Measurements from ENCODE around the gene AXDND1. TPM values are rescaled to one million over a fixed set of nuclear protein-coding genes. Genes with fewer than 3 reads are reported as not detected.

AXDND1 gene
- polyA plus RNA-seq, 1 donor (not counting 4 experiments of a cell fraction or from before 2014, with no cell fraction given): 0.04 TPM

DNA sequence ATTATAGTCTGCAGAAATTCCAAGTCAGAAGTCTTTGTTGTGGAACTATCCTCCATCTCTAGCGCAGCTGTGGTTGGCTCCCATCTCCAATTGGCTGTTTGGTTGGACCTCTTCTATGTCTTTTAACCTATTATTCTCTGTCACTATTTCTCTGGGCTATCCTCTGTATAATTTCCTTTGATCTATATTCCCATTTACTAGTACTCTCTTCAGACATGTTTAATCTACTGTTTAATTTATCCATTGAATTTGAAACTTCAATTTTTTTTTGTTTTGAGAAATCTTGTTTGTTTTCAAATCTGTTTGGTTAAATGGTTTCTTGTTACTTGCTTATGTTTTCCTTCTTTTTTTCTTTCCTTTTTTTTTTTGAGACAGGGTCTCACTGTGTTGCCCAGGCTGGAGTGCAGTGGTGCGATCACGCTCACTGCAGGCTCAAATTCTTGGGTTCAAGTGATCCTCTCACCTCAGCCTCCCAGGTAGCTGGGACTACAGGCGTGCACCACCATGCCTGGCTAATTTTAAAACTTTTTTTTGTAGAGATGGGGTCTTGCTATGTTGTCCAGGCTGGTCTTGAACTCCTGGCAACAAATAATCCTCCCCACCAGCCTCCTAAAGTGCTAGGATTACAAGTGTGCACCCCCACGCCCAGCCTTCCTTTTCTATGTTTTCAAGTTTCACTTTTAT, 44.1 kb upstream of the AXDND1 start:
- TF ChIP-seq, protein P1, sequence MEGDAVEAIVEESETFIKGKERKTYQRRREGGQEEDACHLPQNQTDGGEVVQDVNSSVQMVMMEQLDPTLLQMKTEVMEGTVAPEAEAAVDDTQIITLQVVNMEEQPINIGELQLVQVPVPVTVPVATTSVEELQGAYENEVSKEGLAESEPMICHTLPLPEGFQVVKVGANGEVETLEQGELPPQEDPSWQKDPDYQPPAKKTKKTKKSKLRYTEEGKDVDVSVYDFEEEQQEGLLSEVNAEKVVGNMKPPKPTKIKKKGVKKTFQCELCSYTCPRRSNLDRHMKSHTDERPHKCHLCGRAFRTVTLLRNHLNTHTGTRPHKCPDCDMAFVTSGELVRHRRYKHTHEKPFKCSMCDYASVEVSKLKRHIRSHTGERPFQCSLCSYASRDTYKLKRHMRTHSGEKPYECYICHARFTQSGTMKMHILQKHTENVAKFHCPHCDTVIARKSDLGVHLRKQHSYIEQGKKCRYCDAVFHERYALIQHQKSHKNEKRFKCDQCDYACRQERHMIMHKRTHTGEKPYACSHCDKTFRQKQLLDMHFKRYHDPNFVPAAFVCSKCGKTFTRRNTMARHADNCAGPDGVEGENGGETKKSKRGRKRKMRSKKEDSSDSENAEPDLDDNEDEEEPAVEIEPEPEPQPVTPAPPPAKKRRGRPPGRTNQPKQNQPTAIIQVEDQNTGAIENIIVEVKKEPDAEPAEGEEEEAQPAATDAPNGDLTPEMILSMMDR (optimal IDR thresholded peaks at IDR 0.05 in 1 of 3, IDR thresholded peaks at IDR 0.05 in 1 of 3, conservative IDR thresholded peaks at IDR 0.05 in 1 of 3; ENCODE audit: extremely low read depth in 1 of 3, insufficient read depth in 2 of 3, low read length in 3 of 3): no peak
- TF ChIP-seq EZH2 (IDR thresholded peaks at IDR 0.05; ENCODE audit: low read length): no peak
- H3K9ac ChIP-seq (ENCODE audit: control insufficient read depth, extremely low read depth, insufficient read depth, low read length): no peak overlapping the region
- H3K27ac ChIP-seq (ENCODE audit: control insufficient read depth, insufficient read depth, low read length): no peak overlapping the region
- peaks cover 0 to 2% of the 10 kb centered on the region in 2 experiments for H3K36me3 ChIP-seq (ENCODE audit: control insufficient read depth in 2 of 2, extremely low read depth in 1 of 2, insufficient read depth in 2 of 2, low read length in 2 of 2)
- H3K9me3 ChIP-seq (ENCODE audit: control insufficient read depth, low read depth, low read length): no peaks in the 10 kb centered on the region
- peaks cover 41% of the 10 kb centered on the region for H3K79me2 ChIP-seq (ENCODE audit: control insufficient read depth, insufficient read depth, low read length)
- H3K9me1 ChIP-seq (ENCODE audit: control insufficient read depth, extremely low read depth, insufficient read depth, low read length): no peaks in the 10 kb centered on the region
- no peak overlapping the region for H3K4me3 ChIP-seq (ENCODE audit: control insufficient read depth in 2 of 3, extremely low read depth in 1 of 3, insufficient read depth in 2 of 3, low read depth in 1 of 3, low read length in 3 of 3)
- no peak overlapping the region for H3K4me2 ChIP-seq (ENCODE audit: control insufficient read depth, extremely low read depth, insufficient read depth, low read depth, low read length)
- dilution Hi-C loops (cut with MboI; ENCODE audit: extremely low pct_ligation_motif_present, low sequenced_read_pairs): no loop called here
- DNase-seq (ENCODE audit: low read depth, low spot score) (no peak), FAIRE-seq (no peak)
- no peaks in the 10 kb centered on the region for H4K20me1 ChIP-seq (ENCODE audit: control insufficient read depth, extremely low read depth, insufficient read depth, low read length)
- H2AFZ ChIP-seq (ENCODE audit: control insufficient read depth, low read length): no peak overlapping the region
- no peaks in the 10 kb centered on the region for H3K4me1 ChIP-seq (ENCODE audit: control insufficient read depth, extremely low read depth, insufficient read depth, low read length)
- no peaks in the 10 kb centered on the region for H3K27me3 ChIP-seq (ENCODE audit: control insufficient read depth, extremely low read depth, insufficient read depth, low read length)

DNA sequence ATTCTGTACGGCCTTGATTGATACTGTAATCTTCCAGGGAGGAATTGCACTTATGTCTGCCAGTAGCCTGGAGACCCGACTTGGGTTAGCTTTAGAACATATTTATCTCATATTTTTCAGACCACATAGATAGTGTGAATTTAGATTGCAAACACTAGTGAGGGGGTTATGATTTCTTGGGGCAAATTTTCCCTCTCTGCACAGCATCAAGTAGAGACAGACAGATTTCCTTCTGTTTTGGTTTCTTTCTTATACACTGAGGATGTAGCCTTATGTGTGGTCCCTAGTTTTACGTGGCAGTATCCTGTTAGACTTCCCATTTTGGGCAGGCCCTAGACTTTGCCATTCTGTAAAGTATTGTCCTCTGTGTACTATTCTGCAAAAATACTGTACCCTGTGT, 43.2 kb upstream of the AXDND1 start:
- DNase-seq (ENCODE audit: low read depth, low spot score): no peak
- dilution Hi-C loops (cut with MboI; ENCODE audit: extremely low pct_ligation_motif_present, low sequenced_read_pairs): no loop called here
- Histone ChIP-seq H3K36me3 (ENCODE audit: control insufficient read depth in 2 of 2, extremely low read depth in 1 of 2, insufficient read depth in 2 of 2, low read length in 2 of 2) (peaks cover 0 to 2% of the 10 kb centered on the region in 2 experiments), H3K9ac (ENCODE audit: control insufficient read depth, extremely low read depth, insufficient read depth, low read length) (no peak overlapping the region), H3K79me2 (ENCODE audit: control insufficient read depth, insufficient read depth, low read length) (peaks cover 42% of the 10 kb centered on the region), H4K20me1 (ENCODE audit: control insufficient read depth, extremely low read depth, insufficient read depth, low read length) (no peaks in the 10 kb centered on the region), H2AFZ (ENCODE audit: control insufficient read depth, low read length) (no peak overlapping the region), H3K4me3 (ENCODE audit: control insufficient read depth in 2 of 3, extremely low read depth in 1 of 3, insufficient read depth in 2 of 3, low read depth in 1 of 3, low read length in 3 of 3) (no peak overlapping the region), H3K27me3 (ENCODE audit: control insufficient read depth, extremely low read depth, insufficient read depth, low read length) (no peaks in the 10 kb centered on the region), H3K9me3 (ENCODE audit: control insufficient read depth, low read depth, low read length) (no peaks in the 10 kb centered on the region), H3K4me2 (ENCODE audit: control insufficient read depth, extremely low read depth, insufficient read depth, low read depth, low read length) (no peak overlapping the region), H3K27ac (ENCODE audit: control insufficient read depth, insufficient read depth, low read length) (no peak overlapping the region), H3K9me1 (ENCODE audit: control insufficient read depth, extremely low read depth, insufficient read depth, low read length) (no peaks in the 10 kb centered on the region), H3K4me1 (ENCODE audit: control insufficient read depth, extremely low read depth, insufficient read depth, low read length) (no peaks in the 10 kb centered on the region)
- TF ChIP-seq EZH2 (IDR thresholded peaks at IDR 0.05; ENCODE audit: low read length): no peak
- TF ChIP-seq, protein P1 (optimal IDR thresholded peaks at IDR 0.05 in 1 of 3, IDR thresholded peaks at IDR 0.05 in 1 of 3, conservative IDR thresholded peaks at IDR 0.05 in 1 of 3; ENCODE audit: extremely low read depth in 1 of 3, insufficient read depth in 2 of 3, low read length in 3 of 3): no peak
- FAIRE-seq: no peak

Data from keratinocyte (primary cell).